Uterus (tissue), 4 donors: Measurements from ENCODE around the gene RLN3. TPM values are rescaled to one million over a fixed set of nuclear protein-coding genes. Genes with fewer than 3 reads are reported as not detected.
A peak's percentile ranks its signal among the peaks of the same experiment; 100 is the strongest.

Experiments used
- DNase-seq, 2 donors: peaks; one replicate each; pipeline ENCODE4 v3.0.0-alpha.2; 2019 to 2020
- H3K27ac ChIP-seq, 2 donors: fragments of 200-600 bp; sonication (generic); 1 replicate in 1 of 2; 2 replicates in 1 of 2; pipeline ENCODE4 v1.5.1; 2016 to 2018
- H3K27me3 ChIP-seq, 2 donors: fragments of 200-600 bp; sonication (generic); one replicate each; pipeline ENCODE4 v1.5.1; 2018 to 2019; ENCODE audit warnings: control low read depth in 1 of 2
- H3K36me3 ChIP-seq, 2 donors: fragments of 200-600 bp; sonication (generic); one replicate each; pipeline ENCODE4 v1.5.1; 2019; ENCODE audit warnings: control low read depth in 1 of 2
- H3K4me1 ChIP-seq, 2 donors: fragments of 200-600 bp; sonication (generic); one replicate each; pipeline ENCODE4 v1.5.1; 2018 to 2019; ENCODE audit warnings: control low read depth in 1 of 2
- H3K4me3 ChIP-seq, 2 donors: fragments of 200-600 bp; sonication (generic); 1 replicate in 1 of 2; 2 replicates in 1 of 2; pipeline ENCODE4 v1.5.1; 2018 to 2019; ENCODE audit warnings: mild to moderate bottlenecking in 1 of 2
- H3K9me3 ChIP-seq, 2 donors: fragments of 200-600 bp; sonication (generic); one replicate each; pipeline ENCODE4 v1.5.1; 2019; ENCODE audit warnings: control low read depth in 1 of 2
- POLR2A ChIP-seq, 2 donors: fragments of 450-650 bp; IDR thresholded peaks; one replicate each; pipeline ENCODE4 v1.6.1; 2016; ENCODE audit warnings: antibody characterized with exemption in 2 of 2, mild to moderate bottlenecking in 1 of 2, moderate library complexity in 1 of 2
- intact Hi-C: fragments of 100-400 bp; cut with DNase I; formaldehyde crosslinking; loops from one replicate; pipeline ENCODE4 v1.15.1; 2023; ENCODE audit warnings: low total_unique reads
- total RNA-seq, 4 donors: library from RNA; depleted of rRNA in 3 of 4; stranded (reverse); fragments of >200 nt in 3 of 4; gene quantifications; one replicate each; pipeline versions ENCODE4 v1.1.0 to v1.2.4, GENCODE V29; 2014 to 2023
- TF ChIP-seq, protein P1 (sequence below), 4 experiments: fragments of 200-600 bp in 2 of 4; fragments of 450-650 bp in 2 of 4; sonication (generic) in 2 of 4; IDR thresholded peaks; one replicate each; pipeline ENCODE4 v1.5.1; 2016 to 2019; ENCODE audit warnings: antibody characterized with exemption in 4 of 4, mild to moderate bottlenecking in 2 of 4, moderate library complexity in 1 of 4
- donor health status: DM: yes; HTN: yes; CAD: no.

The RLN3 gene, protein sequence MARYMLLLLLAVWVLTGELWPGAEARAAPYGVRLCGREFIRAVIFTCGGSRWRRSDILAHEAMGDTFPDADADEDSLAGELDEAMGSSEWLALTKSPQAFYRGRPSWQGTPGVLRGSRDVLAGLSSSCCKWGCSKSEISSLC
- not detected for total RNA-seq

DNA sequence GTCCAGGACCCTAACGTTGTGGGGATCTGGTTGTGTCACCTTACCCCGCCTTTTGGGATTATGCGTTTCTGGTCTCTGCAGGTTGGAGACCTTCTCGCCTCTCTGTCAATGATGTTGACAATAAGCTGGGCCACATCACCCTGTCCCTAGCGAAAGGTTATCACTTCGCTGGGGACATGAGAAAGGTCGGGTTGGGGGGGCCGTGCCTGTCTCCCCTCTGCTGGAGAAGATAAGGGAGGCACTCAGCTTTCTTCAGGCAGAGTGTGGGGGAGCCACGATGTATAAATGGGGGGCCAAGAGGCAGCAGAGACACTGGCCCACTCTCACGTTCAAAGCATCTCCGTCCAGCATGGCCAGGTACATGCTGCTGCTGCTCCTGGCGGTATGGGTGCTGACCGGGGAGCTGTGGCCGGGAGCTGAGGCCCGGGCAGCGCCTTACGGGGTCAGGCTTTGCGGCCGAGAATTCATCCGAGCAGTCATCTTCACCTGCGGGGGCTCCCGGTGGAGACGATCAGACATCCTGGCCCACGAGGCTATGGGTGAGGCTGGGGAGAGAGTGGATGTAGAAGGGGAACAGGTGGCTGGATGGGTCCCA lies at the start of gene RLN3:
Gene RLN3, plus strand, starts transcription at position 293 of the 595 bp plus-strand sequence. Its CDS starts 57 bp downstream, at position 350.
- intact Hi-C loops: no loop called here
- no peak for DNase-seq
- H3K9me3 ChIP-seq: no peaks in the 10 kb centered on the region
- H3K4me3 ChIP-seq: no peak within 1 kb of the TSS
- no peak for TF ChIP-seq POLR2A (IDR thresholded peaks at IDR 0.05)
- TF ChIP-seq, protein P1, sequence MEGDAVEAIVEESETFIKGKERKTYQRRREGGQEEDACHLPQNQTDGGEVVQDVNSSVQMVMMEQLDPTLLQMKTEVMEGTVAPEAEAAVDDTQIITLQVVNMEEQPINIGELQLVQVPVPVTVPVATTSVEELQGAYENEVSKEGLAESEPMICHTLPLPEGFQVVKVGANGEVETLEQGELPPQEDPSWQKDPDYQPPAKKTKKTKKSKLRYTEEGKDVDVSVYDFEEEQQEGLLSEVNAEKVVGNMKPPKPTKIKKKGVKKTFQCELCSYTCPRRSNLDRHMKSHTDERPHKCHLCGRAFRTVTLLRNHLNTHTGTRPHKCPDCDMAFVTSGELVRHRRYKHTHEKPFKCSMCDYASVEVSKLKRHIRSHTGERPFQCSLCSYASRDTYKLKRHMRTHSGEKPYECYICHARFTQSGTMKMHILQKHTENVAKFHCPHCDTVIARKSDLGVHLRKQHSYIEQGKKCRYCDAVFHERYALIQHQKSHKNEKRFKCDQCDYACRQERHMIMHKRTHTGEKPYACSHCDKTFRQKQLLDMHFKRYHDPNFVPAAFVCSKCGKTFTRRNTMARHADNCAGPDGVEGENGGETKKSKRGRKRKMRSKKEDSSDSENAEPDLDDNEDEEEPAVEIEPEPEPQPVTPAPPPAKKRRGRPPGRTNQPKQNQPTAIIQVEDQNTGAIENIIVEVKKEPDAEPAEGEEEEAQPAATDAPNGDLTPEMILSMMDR (IDR thresholded peaks at IDR 0.05): no peak
- peaks cover 0 to 8% of the 10 kb centered on the region in 2 donors for H3K27me3 ChIP-seq
- H3K36me3 ChIP-seq: no peaks in the 10 kb centered on the region
- no peaks in the 10 kb centered on the region for H3K4me1 ChIP-seq
- no peak within 1 kb of the TSS for H3K27ac ChIP-seq

DNA sequence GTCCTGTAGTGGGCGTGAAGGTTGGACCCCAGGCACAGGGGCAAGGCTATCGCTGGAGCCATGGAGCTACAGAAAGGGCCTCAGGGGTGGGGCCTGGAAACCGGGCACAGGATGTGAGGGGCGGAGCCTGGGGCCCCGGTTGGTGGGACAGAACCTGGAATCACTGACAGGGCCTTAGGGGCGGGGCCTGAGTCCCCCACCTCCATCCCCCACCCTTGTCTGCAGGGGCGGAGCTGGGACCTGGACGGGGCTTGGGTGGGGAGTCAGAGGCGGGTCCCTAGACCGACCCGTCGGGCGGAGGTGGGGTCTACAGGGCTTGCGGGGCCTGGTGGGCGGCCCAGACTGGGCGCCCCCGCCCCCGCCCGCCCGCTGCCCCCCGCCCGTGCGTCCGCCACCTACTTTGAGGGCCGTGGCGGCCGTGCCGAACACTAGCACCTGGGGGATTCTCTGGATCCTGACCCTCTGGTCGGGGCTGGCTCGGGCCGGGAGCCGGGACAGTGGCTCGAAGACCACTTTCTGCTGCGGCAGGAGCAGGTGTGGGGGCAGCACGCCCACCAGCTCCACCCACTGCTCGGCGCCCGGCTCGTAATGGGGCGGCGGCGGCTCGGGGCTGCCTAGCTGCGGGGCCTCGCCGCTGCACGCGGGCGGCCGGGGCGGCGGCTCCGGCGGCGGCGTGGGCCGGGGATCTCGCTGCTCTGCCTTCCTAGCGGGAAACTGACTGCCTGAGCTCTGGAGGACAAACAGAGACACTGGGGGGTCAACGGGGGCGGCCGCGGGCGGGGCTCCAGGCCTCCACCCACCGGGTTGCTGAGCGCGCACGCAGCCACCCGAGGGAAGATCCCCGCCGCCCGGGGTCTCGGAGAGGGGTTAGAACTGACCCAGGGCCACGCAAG lies 49.4 kb upstream of the RLN3 start:
- intact Hi-C loops: no loop called here
- peak in 1 of 2 donors; percentile 15 for TF ChIP-seq POLR2A (IDR thresholded peaks at IDR 0.05)
- TF ChIP-seq, protein P1 (IDR thresholded peaks at IDR 0.05): peak in 1 of 4 experiments; percentile 6
- no peaks in the 10 kb centered on the region for H3K27me3 ChIP-seq
- peak overlapping the region; percentile 26 to 53 for H3K4me3 ChIP-seq
- peak overlapping the region; percentile 69 to 83 for H3K27ac ChIP-seq
- H3K9me3 ChIP-seq: no peaks in the 10 kb centered on the region
- peak; percentile 91 to 92 for DNase-seq
- no peaks in the 10 kb centered on the region for H3K36me3 ChIP-seq
- peaks cover 0 to 6% of the 10 kb centered on the region in 2 donors for H3K4me1 ChIP-seq

- Histone ChIP-seq H3K36me3 (no peaks in the 10 kb centered on the region), H3K4me1 (peaks cover 0 to 6% of the 10 kb centered on the region in 2 donors), H3K9me3 (no peaks in the 10 kb centered on the region), H3K27me3 (no peaks in the 10 kb centered on the region), H3K4me3 (peak overlapping the region; percentile 26 to 53), H3K27ac (peak overlapping the region; percentile 69 to 83)
- peak in 1 of 2 donors; percentile 50 for DNase-seq
- intact Hi-C loops: no loop called here
- TF ChIP-seq, protein P1 (IDR thresholded peaks at IDR 0.05): no peak
These were observed 48.7 kb upstream of the RLN3 start for GRCh38 chr19:13979244-13979615.

- no peak overlapping the region for H3K4me3 ChIP-seq
- no peak overlapping the region for H3K27ac ChIP-seq
- intact Hi-C loops: no loop called here
- no peaks in the 10 kb centered on the region for H3K36me3 ChIP-seq
- H3K27me3 ChIP-seq: no peaks in the 10 kb centered on the region
- no peaks in the 10 kb centered on the region for H3K9me3 ChIP-seq
- TF ChIP-seq, protein P1 (IDR thresholded peaks at IDR 0.05): no peak
- H3K4me1 ChIP-seq: peaks cover 0 to 6% of the 10 kb centered on the region in 2 donors
- DNase-seq: no peak
These were observed 48.3 kb upstream of the RLN3 start for GRCh38 chr19:13979686-13980085.

DNA sequence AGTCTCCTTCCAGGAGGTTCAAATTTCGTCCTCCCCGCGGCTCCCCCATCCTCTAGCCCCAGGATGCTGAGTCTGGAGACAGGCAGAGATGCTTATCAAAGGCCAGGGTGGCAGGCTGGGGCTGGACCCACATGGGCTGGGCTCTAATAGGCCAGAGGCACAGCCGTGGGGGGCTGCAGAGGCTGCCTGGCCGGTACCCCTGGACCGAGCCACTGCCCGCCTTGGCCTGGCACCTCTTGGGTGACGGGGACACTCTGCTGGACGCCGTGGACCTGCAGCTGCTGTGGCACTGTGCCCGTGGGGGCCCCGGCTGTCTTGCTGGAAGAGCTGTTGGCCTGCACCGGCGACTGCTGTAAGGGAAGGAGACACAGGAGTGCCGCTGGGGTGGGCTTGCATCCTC lies 47.6 kb upstream of the RLN3 start:
- no peak overlapping the region for H3K27ac ChIP-seq
- no peak overlapping the region for H3K4me3 ChIP-seq
- H3K36me3 ChIP-seq: no peaks in the 10 kb centered on the region
- H3K9me3 ChIP-seq: no peaks in the 10 kb centered on the region
- intact Hi-C loops: no loop called here
- no peak for TF ChIP-seq POLR2A (IDR thresholded peaks at IDR 0.05)
- no peak for DNase-seq
- peaks cover 0 to 6% of the 10 kb centered on the region in 2 donors for H3K4me1 ChIP-seq
- no peaks in the 10 kb centered on the region for H3K27me3 ChIP-seq
